Ishikawa (cell line): Measurements from ENCODE around the gene ZNF593OS.

Source experiments
- CEBPB ChIP-seq: IDR thresholded peaks from 2 replicates; pipeline ENCODE4 v1.6.1; 2012
- CREB1 ChIP-seq: IDR thresholded peaks from 2 replicates; pipeline ENCODE4 v1.6.1; 2012; ENCODE audit warnings: low read depth
- EP300 ChIP-seq: IDR thresholded peaks from 2 replicates; pipeline ENCODE4 v1.6.1; 2012; ENCODE audit warnings: borderline replicate concordance
- FOXM1 ChIP-seq: IDR thresholded peaks from 2 replicates; pipeline ENCODE4 v1.6.1; 2012; ENCODE audit warnings: low read depth, borderline replicate concordance
- MAX ChIP-seq: IDR thresholded peaks from 2 replicates; pipeline ENCODE4 v1.6.1; 2012
- NFIC ChIP-seq: IDR thresholded peaks from 2 replicates; pipeline ENCODE4 v1.6.1; 2012
- RAD21 ChIP-seq: IDR thresholded peaks from 2 replicates; pipeline ENCODE4 v1.6.1; 2012; ENCODE audit warnings: low read depth
- REST ChIP-seq: IDR thresholded peaks from 2 replicates; pipeline ENCODE4 v1.6.1; 2012; ENCODE audit warnings: low read depth, mild to moderate bottlenecking
- TAF1 ChIP-seq: IDR thresholded peaks from 2 replicates; pipeline ENCODE4 v1.6.1; 2012; ENCODE audit warnings: low read depth, mild to moderate bottlenecking
- TCF12 ChIP-seq: IDR thresholded peaks from 2 replicates; pipeline ENCODE4 v1.6.1; 2012; ENCODE audit warnings: low read depth
- USF1 ChIP-seq: IDR thresholded peaks from 2 replicates; pipeline ENCODE4 v1.6.1; 2012
- YY1 ChIP-seq: IDR thresholded peaks from 2 replicates; pipeline ENCODE4 v1.6.1; 2012; ENCODE audit warnings: low read depth
- ZBTB7A ChIP-seq: IDR thresholded peaks from 2 replicates; pipeline ENCODE4 v1.6.1; 2012; ENCODE audit warnings: low read depth

- TF ChIP-seq CEBPB (no peak), EP300 (no peak), MAX (no peak), RAD21 (no peak), YY1 (no peak), REST (no peak), TAF1 (no peak), NFIC (no peak), USF1 (no peak), FOXM1 (no peak), CREB1 (no peak), TCF12 (no peak), ZBTB7A (no peak)
These were observed 16.2 kb upstream of the ZNF593OS start for GRCh38 chr1:26187882-26188281.
